Measurements from ENCODE around the gene FGFR3.

FGFR3 gene

DNA sequence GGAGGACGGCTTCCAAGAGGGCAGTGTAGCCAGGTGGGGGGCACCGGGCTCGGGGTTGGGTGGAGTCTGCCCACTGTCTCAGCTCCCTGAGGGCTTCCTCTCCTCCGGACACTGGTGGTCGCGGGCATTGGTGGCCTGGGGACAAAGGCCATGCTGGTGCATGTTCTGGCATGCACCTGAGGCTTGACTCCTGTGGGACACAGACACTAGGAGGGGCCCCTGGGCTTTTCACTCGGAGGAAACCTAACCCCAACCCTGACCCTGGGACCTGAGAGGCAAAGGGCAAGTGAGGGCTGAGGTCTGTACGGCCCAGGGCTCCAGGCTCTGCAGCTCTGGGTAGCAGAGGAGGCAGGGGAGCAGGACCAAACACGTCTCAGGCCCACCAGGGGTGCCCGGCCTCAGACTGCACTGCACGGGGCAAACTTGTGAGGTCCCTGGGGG is 22.3 kb upstream of the FGFR3 start:
- DNase-seq = no peak

DNA sequence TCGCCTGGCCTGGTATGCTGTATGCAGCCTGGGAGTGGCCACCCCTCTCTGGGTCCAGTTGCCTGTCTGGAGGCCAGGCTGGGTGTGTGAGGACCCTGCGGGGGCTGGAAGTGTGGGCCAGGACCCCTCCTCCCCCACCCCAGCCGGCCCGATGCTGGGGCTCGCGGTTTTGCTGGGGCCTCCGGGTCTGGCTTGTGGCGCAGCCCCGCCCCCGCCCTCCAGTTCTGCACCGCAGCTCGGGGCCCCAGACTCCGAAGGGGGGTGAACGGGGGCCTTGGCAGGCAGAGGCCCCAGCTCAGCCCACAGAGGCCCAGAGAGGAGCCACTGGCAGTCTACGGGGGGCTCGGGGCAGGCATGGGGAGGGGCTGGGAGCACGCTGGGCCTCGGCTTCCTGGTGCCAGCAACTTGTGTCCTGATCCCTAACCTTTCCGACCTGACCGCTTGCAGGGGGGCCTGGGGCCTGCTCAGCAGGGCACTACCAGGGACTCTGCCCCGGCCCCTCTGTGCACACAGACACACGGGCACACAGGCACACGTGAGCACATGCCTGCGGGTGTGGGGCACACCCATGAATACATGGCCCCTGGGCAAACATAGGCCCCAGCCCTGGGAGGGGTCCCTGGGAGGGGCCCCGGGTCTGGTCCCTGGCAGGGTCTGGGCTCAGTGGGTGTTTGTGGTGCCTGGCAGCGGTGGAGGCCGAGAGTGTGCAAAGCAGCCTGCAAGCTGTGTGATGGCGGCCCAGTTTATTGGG is 21.4 kb upstream of the FGFR3 start:
- DNase-seq = no peak

DNA sequence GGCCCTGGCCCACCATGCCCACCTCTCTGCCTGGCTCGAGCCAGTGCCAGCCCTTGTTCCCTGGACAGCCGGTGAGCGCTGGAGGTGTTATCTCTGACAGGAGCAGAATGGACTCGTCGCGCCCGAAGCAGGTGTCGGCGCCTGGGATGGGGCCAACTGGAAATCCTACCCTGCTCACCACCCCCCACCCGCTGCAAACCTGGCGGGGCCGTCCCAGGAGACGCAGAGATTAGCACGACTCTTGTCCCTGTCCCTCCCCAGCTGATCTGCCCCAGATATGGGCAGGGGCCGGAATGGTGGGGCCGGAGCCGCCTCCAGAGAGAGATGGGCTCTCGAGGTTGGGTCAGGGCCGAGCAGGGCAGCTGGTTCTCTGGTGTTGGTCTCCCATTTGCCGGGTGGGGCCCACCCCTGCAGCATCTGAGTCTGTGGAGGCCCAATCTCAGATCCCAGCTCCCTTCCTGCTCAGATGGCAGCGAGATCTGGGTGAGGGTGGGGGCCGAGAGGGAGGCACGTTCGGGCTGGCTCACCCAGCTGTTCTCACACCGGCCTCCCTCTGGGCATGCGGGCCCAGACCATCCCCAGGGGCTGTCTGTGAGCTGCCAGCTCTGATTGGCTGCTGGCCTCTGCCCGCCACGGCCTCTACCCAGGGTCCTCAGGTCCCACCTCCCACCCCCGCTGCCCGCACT is 20.1 kb upstream of the FGFR3 start:
- no peak for DNase-seq

DNA sequence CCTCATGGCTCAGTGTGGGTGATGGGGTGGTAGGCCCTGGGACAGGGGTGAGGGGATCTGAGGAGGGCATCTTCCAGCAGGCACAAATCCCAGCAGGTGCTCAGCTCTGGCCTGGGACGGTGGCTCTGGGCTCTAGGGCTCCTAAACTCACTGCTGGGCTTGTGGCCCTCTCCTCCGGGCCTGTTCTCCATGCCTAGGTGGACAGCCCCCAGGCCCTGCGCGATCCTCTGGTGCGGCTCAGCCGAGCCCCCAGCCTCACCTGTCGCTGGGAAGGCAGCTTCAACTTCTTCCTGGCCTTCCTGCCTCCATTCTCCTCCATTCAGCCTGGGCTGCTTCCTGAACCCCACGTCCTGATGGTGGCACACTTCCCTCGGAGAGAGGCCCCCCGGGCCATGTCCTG is 19.3 kb upstream of the FGFR3 start:
- no peak for DNase-seq

DNA sequence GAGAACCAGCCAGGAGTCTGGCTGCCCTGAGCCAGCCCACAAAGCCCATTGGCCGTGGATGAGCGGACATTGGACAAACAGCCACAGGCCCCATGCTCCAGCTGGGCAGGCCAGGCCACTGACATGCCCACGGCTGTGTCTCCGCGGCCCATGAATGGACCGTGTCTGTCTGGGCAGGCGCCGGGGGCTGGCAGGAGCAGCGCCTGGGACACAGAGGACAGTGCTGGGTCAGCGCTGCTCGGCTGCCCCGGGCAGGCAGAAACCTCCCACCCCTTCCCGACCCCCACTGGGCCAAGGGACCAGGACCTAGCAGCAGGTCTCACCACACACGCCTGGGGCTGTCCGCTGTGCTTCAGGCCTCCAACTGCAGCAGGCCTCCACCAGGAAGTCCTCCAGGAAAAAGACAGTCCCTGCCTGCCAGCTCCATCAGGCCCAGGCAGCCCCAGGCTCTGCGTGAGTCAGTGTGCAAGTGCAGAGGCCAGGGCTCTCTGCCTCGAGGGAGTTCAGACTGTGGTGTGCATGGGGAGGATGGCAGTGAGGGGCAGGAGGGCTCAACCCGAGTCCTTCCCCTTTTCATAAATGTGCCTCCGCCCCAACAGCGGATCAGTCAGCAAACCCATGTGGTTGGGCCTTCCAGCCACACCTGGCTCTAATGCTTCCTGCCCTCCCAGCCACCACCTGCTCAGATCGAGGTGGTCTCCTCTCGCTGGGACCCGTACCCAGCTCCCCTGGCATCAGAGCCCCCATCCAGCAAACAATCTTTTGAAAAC is 17.2 kb upstream of the FGFR3 start:
- DNase-seq = no peak

DNA sequence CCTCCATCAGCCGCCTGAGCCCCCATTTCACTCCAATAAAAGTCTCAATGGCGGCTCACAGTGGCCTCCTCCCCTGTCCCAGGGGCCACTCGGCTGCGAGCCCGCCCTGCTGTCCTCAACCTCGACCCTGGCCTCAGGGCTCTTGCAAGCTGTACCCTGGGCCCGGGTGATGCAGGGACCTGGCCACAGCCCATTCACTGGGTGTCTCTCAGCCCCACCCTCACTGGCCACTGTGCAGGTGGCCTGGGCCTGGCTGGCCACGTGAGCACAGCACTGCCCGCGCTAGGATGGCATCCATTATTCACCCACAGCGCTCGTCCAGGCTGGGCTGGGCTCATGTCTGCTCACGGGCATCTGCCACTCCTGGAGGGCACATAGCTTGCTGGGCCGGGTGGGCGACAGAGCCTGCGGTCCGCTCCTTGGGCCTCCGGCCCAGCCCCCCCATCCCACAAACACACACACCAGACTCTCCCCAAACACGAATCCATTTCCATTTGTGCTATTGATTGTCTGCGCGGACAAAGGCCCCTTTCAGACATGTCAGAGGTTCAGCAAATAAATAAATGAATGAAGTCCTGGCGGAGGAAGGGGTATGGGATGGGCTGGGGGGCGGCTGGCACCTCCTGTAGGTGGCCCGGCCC is 16.5 kb upstream of the FGFR3 start:
- no peak for DNase-seq

DNA sequence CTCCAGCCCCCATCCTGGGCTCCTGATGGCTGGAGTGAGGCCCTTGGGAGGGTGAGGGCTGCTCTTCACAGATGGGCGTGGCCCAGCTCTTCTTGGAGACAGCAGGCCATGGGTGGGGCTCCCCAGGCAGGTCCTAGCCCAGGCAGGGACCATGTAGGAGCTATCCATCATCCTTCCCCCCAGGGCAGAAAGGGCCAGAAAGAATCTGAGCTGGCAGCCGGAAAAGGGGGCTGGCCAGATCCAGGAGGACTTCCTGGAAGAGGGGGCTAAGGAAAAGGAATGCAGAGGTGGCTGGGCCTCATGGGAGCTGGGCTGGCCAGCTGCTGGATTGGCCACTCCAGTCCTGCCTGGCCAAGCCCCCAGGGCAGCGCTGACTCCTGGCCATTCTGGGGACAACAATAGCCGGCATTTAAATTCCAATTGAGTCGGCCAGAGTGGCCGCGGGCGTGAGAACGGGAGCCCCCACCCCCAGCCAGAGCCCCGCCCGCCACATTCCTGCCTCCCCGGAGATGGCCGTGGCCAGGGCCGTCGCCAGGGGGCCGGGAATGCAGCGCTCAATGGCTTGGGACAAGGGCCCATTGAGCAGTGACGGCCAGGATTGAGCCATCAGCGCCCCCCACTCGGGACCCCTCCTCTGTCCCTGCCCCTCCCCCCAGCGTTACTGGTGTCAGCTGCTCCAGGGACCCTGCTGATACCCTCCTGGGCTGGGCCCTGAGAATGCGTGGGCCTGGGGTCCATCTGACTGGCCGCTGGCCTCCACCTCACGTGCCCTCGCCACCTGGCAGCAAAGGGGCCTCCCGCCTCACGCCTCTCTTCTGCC is 15.1 kb upstream of the FGFR3 start:
- DNase-seq = no peak

DNA sequence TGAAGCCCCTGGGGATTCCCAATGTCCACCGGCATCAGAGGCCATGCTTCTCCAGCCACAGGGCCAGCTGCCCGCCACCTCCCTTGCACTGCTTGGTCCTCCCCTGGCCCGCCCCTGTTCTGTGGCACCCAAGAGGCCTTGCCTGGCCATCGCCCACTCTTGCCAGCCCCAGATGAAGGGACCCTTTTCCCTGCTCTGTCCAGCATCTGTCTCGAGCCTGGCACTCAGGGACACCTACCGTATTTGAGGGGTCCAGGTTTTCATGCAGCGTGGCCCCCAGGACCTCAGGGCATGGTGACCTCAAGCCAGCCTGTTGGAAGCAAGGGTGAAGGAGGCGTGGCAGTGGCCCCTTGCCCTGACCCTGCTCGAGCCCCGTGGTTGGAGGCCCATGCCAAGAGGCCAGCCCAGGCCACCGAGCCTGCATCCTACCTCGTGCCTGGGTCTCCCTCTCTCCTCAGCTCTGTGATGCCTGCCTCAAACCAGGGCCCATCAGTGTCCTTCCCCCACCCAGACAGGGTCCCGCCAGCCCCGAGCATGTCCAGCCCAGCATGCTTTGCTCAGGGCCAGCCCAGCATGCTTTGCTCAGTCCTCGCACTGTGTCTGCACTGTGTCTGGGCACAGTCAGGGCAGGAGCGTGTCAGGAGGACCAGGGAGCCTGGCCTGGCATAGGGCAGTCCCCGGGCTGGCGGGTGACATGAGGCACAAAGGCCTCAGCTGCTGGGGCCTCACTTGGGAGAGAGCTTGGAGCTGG is 14.3 kb upstream of the FGFR3 start:
- no peak for DNase-seq

DNA sequence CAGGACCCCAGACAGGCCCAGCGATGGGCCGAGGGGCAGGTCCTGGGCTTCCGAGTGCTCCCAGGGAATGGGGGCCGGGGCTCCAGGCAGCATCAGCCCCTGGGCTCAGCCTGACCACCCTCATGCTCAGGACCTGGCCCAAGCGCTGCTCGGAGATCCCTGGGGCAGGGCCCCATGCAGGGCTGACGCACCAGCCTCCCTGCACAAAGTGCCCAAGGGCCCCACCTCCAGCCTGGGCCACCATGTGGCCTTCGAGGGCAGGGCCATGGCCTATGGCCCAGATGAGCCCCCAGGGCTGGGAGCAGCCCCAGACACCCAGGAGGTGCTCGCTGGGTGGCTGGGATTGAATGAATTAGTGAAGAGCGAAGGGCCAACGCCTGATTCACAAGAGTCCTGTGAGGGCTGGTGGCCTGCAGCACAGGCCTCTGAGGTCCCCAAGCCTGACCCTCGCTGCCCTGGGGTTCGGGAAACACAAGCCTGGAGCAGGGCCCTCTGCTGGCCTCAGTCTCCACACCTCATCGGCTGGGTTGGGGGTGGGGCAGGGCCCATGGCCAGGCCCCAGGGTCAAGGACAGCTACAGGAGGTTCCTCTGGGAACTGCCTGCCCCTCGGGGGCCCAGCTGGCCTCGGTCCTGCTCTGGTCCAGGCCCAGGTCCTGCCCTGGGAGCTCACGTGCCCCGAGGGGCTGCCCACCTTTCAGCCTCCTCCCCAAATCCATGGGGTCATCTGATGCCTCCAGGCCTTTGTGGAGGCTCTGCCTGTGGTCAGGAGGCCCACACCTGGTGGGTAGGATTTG is 13.3 kb upstream of the FGFR3 start:
- no peak for DNase-seq

DNA sequence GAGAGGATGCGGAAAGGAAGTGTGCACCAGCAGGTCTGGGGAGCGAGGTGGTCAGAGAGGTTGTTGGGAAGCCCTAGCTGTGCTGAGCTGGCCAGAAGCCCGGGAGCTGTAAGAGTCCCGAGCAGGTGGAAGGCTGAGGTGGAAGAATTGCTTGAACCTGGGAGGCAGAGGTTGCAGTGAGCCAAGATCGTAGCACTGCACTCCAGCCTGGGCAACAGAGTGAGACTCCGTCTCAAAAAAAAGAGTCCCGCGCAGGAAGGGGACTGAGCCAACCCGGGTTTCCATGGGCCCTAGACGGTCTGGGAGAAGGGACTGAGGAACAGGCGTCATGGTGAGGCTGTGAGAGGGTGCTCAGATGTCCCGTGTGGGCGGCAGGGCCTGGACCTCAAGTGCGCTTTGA is 12.7 kb upstream of the FGFR3 start:
- no peak for DNase-seq

DNA sequence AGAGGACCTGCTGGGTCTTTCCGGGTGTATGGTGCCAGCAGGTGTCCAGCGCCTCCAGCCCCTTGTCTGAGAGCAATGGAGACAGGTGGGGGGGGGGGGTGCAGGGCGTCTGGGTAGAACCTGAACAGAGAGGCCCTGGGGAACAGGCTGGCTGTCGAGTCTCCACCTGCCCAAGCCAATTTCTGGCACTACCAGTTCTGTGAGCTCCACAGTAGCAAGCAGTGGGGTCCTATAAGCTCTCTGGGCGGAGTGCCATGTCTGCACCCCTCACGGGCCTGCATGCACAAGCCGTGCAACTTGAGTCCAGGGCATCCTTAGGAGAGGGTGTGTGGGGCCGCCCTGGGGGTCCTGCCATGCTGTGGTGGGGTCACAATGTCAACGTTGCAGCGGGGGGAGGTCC is 10.1 kb upstream of the FGFR3 start:
- no peak for DNase-seq

DNA sequence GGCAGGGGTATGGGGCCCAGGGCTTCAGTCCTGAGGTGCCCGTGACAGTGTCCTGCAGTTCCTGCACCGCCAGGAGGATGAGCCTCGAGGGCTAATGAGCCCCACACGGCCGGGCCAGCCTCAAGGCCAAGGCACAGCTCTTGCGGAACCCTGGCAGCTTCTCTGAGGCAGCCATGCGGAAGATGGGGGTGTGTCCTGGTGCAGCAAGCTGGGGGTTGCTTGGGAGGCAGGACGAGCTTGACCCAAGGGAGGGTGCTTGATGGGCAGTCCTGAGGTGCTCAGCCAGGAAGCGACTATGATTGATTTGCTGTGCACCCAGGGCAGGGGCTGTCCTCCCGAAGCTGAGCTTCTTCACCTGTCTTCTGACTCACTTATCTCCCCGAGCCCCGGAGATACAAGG is 9.1 kb upstream of the FGFR3 start:
- no peak for DNase-seq

DNA sequence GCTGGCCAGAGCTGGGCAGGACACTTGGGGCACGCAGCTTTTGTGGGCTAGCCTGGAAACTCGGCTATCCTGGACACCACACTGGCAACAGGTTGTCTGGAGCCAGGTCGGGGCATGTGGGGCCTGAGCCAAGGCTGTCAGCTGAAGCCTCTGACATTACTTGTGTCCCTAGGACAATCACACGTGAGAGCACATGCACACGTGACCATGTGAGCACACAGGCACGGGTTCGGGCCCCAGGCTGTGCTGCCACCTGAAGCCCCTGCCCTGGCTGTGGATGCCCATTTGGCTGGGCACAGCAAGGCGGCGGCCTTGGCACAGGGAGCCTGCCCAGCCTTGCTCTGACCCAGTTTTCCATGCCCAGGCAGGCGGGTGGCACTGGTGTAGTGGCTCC is 8.7 kb upstream of the FGFR3 start:
- DNase-seq = no peak

DNA sequence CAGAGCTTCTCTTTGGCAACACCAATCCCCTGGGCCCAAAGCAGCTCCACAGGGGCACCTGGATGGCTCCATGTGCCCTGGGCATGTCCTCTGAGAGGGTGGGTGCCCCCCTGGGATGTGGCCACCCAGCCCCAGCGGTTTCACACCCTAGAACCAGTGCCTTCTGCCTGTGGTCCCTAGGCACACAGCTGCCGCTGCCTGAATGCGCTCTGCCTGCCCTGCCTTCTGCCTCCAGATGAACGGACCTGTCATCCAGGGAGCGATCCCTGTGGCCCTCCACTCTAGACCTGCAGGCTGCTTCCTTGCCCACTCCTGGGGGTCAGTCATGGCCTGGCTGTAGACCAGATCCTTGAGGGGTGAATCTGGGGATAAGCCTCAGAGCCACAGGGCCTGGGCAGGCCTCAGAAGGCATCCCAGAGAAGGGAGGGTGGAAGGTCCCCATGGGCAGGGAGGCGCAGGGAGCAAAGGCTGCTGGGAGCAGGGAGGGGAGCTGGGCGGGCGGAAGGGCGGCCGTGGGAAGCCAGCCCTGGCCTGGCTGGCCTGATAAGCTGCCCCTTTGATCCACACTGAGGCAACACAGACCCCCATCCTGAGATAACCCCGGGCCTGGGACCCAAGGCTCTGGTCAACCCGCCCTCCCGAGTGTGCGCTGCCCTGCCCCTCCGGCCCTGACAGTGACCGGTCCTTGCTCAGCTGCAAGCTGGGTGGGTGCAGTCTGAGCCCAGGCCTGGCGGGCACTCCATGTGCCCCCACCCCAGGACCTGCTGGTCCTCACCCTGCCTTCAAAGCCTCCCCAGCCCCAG is 8.1 kb upstream of the FGFR3 start:
- DNase-seq = no peak

DNA sequence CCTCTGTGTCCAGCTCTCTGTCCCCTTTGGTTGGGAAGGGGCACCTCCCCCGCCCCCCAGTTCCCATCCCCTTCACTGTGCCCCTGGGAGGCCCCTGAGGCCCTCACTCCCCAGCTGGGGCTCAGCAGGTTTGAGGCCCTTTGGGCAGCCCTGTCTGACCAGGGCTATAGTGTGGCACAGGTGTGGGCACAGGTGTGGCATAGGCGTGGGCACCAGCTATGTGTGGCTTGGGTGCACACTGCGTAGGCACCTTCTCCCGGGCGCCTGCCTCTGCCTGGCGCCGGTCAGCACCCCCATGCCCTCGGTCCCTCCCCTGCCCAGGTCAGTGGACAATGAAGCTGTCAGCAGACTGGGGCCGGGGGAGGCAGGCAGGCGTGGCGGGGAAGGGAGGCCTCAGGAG is 7.5 kb upstream of the FGFR3 start:
- no peak for DNase-seq

DNA sequence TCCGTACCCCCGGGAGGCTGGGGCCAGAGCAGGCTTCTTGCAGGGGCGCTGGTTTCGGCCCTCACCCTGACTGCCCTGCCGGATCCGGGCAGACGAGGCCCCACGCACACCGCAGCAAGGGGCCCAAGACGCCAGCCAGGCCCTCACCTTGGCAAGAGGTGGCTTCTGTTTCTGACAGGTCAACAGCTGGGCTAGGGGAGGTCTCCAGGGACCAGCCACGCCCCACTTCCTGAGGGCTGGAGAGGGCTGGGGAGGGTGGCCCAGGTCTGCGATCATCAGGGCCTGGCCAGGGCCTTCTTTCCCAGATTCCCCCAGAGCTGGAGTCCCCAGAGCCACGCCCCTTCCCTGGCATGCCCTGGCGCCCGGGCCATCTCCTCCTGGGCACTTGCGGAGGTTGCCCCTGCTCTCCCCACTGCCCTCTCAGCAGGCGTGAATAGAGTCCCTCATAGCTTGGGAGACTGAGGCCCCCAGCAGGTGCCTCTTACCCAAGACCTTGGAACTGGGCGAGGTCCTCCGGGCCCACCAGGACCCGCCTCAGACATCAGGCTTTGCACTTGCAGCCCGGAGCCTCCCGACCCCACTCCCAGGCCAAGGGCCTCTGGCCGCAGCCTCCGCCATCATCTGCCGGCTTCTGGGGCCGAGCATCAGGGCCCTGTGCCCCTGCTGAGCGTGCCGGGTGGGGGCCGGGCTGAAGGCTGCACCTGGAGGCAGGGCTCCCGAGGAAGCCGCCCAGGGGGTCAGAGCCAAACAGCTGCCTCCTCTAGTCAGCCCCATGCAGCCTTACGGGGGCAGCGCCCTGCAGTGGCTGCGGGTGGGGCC is 6.3 kb upstream of the FGFR3 start:
- DNase-seq = no peak

DNA sequence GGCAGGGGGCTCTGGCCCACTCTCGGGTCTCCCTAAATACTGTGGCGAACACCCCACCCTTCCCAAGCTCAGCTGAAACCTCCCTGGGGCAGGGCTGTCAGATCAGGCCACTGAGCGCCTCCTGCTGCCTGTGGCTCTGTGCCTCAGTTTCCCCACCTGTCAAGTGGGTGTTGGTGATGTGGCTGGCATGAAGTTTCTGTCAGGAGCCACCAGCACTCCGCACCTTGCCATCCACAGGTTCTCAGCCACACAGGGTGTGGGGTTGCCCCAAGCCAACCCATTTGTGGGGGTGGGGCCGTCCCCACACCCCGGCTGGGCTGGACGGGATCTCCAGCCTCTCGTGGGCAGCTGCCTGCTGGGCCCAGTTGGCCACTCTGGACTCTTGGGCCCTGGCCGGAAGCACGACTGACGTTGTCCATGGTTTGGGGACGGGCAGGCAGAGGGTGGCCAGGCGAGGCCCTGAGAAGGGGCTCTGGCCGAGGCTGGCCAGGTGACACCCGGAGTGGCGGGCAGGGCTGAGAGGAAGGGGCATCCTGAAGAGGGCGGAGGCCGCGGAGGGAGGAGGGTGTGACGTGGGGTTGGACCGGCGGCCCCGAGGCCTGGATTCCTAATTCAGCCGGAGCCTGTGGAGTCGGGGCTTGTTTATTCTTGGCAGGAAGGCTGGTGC is 5.5 kb upstream of the FGFR3 start:
- no peak for DNase-seq

DNA sequence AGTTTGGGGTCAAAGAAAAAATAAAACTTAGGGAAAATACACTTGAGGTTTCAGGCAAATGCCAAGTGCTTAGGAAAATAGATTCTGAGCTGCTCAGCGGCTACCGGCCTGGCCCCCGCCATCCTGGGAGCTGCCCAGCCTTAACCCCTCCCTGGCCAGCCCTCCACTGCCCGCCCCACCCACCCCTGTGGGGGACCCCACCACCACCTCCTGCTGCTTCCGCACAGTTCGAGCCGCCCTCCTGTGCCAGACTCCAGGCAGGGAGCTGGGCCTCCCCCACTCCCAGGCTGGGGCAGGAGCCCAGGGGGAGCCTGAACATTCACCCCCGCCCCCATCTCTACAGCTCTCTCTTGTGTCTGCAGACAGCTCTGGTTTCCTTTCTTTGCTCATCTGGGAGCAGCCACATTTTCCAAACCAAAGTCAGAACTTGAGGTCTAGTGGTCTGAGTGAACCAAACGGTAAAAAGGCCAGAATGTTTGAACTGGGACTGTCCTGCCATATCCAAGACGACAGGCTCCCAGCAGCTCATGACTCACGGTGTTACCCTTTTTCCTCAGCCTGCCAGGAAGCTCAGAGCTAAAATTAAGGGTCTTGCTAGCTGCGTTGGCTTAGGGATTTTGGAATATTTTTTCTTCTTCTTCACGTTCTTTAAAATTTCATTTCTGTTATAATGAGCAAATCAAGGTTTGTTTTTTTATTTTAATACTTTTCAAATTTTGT is 4.7 kb upstream of the FGFR3 start:
- no peak for DNase-seq

Measured in DMS79 (cell line).